ENCODE results near the gene TMEM233. TPM values are rescaled to one million over a fixed set of nuclear protein-coding genes. Genes with fewer than 3 reads are reported as not detected.

Gene TMEM233
- polyA plus RNA-seq, 3 donors, result not detected

DNA sequence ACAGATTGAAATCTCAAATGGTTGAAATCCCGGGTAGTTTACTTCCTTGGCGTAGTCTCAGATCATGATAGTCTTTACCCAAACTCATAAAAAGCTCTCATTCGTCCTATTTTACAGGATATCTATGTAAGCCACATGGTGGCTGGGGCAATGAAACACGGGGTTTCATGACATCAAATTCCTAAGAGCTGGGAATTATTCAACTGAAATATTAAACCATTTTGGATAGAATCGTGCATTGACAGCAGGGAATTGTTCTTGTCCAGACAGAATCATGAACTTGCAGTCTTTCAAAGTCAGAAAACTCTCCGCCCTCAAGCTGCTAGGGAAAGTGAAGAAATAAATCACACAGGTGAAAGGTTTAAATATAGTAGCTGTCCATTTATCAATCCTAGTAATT lies 41.2 kb downstream of the TMEM233 start:
- Histone ChIP-seq H3K4me2 (replicated peaks; ENCODE audit: extremely low read depth, low read length, poor library complexity, severe bottlenecking) (no peak overlapping the region), H3K4me1 (ENCODE audit: control insufficient read depth in 1 of 2, insufficient read depth in 2 of 2, low read length in 2 of 2) (no peaks in the 10 kb centered on the region), H3K9me3 (replicated peaks in 1 of 2; ENCODE audit: control insufficient read depth in 1 of 2, insufficient read depth in 1 of 2, low read length in 2 of 2) (no peaks in the 10 kb centered on the region), H3K79me2 (ENCODE audit: insufficient read depth, low read length) (no peaks in the 10 kb centered on the region), H3K4me3 (replicated peaks in 1 of 3; ENCODE audit: low read depth in 2 of 3, low read length in 3 of 3) (no peak overlapping the region), H4K20me1 (ENCODE audit: insufficient read depth, low read length) (no peaks in the 10 kb centered on the region), H2AFZ (ENCODE audit: insufficient read depth, low read depth, low read length, poor library complexity, severe bottlenecking) (no peak overlapping the region), H3K27ac (ENCODE audit: low read depth in 1 of 2, low read length in 2 of 2) (no peak overlapping the region), H3K27me3 (ENCODE audit: control insufficient read depth in 2 of 2, insufficient read depth in 2 of 2, low read length in 2 of 2) (no peaks in the 10 kb centered on the region), H3K9ac (ENCODE audit: insufficient read depth, low read length, poor library complexity, severe bottlenecking) (no peak overlapping the region), H3K36me3 (replicated peaks in 1 of 2; ENCODE audit: control insufficient read depth in 1 of 2, insufficient read depth in 2 of 2, low read length in 2 of 2) (no peaks in the 10 kb centered on the region)
- TF ChIP-seq, protein P1, sequence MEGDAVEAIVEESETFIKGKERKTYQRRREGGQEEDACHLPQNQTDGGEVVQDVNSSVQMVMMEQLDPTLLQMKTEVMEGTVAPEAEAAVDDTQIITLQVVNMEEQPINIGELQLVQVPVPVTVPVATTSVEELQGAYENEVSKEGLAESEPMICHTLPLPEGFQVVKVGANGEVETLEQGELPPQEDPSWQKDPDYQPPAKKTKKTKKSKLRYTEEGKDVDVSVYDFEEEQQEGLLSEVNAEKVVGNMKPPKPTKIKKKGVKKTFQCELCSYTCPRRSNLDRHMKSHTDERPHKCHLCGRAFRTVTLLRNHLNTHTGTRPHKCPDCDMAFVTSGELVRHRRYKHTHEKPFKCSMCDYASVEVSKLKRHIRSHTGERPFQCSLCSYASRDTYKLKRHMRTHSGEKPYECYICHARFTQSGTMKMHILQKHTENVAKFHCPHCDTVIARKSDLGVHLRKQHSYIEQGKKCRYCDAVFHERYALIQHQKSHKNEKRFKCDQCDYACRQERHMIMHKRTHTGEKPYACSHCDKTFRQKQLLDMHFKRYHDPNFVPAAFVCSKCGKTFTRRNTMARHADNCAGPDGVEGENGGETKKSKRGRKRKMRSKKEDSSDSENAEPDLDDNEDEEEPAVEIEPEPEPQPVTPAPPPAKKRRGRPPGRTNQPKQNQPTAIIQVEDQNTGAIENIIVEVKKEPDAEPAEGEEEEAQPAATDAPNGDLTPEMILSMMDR (IDR thresholded peaks at IDR 0.05), result no peak
- Mint-ChIP-seq H3K9me3 (peaks cover 0 to 1% (median 0%) of the 10 kb centered on the region in 7 donors), H3K27me3 (ENCODE audit: low read depth in 3 of 3) (peaks cover 6 to 15% (median 13%) of the 10 kb centered on the region in 3 donors), H3K4me1 (no peaks in the 10 kb centered on the region), H3K36me3 (no peaks in the 10 kb centered on the region), H3K4me3 (no peak overlapping the region), H3K27ac (no peak overlapping the region)
- intact Hi-C loops (cut with micrococcal nuclease), result no loop called here
- WGBS (ENCODE audit: insufficient coverage), result 94% methylated on average over 2 of the region's 6 CpGs
- no peak for DNase-seq

DNA sequence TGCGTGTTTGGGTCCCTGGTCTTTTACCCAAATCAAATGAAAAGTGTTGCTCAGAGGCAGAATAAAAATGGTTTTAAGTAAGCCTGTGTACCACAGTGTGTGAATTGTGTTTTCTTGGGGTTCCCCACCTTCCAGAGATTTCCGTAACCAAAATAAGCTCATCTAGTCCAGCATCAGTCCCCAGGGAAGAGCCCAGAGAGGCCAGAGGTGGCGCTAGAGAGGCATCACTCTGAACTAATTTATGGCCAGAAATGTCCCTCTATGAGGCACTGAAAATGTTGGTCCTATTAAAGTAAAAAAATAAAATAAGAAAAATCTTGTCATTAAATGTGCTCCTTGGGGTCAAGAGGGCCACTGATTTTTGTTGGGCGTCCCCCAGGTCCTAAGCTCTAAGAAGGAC lies 49.4 kb downstream of the TMEM233 start:
- DNase-seq, result no peak
- no peaks in the 10 kb centered on the region for H3K9me3 ChIP-seq (replicated peaks in 1 of 2; ENCODE audit: control insufficient read depth in 1 of 2, insufficient read depth in 1 of 2, low read length in 2 of 2)
- TF ChIP-seq, protein P1 (IDR thresholded peaks at IDR 0.05), result peak; percentile 67
- no peaks in the 10 kb centered on the region for H3K36me3 ChIP-seq (replicated peaks in 1 of 2; ENCODE audit: control insufficient read depth in 1 of 2, insufficient read depth in 2 of 2, low read length in 2 of 2)
- H3K4me2 ChIP-seq (replicated peaks; ENCODE audit: extremely low read depth, low read length, poor library complexity, severe bottlenecking), result no peak overlapping the region
- H3K27ac Mint-ChIP-seq, result no peak overlapping the region
- no peak overlapping the region for H3K4me3 ChIP-seq (replicated peaks in 1 of 3; ENCODE audit: low read depth in 2 of 3, low read length in 3 of 3)
- H3K27ac ChIP-seq (ENCODE audit: low read depth in 1 of 2, low read length in 2 of 2), result no peak overlapping the region
- no peaks in the 10 kb centered on the region for H3K79me2 ChIP-seq (ENCODE audit: insufficient read depth, low read length)
- no peak overlapping the region for H2AFZ ChIP-seq (ENCODE audit: insufficient read depth, low read depth, low read length, poor library complexity, severe bottlenecking)
- no peaks in the 10 kb centered on the region for H3K36me3 Mint-ChIP-seq
- H3K27me3 ChIP-seq (ENCODE audit: control insufficient read depth in 2 of 2, insufficient read depth in 2 of 2, low read length in 2 of 2), result no peaks in the 10 kb centered on the region
- H3K4me3 Mint-ChIP-seq, result no peak overlapping the region
- H3K4me1 ChIP-seq (ENCODE audit: control insufficient read depth in 1 of 2, insufficient read depth in 2 of 2, low read length in 2 of 2), result no peaks in the 10 kb centered on the region
- intact Hi-C loops (cut with micrococcal nuclease), result no loop called here
- H3K4me1 Mint-ChIP-seq, result peaks cover 2% of the 10 kb centered on the region
- H3K9me3 Mint-ChIP-seq, result peaks cover 0 to 5% (median 3%) of the 10 kb centered on the region in 7 donors
- H3K9ac ChIP-seq (ENCODE audit: insufficient read depth, low read length, poor library complexity, severe bottlenecking), result no peak overlapping the region
- peaks cover 3 to 16% (median 7%) of the 10 kb centered on the region in 3 donors for H3K27me3 Mint-ChIP-seq (ENCODE audit: low read depth in 3 of 3)
- WGBS (ENCODE audit: insufficient coverage), result 100% methylated on average over 1 of the region's 4 CpGs
- no peaks in the 10 kb centered on the region for H4K20me1 ChIP-seq (ENCODE audit: insufficient read depth, low read length)
